ENCODE data around the gene WASF2. TPM values are rescaled to one million over a fixed set of nuclear protein-coding genes. Genes with fewer than 3 reads are reported as not detected.

WASF2 gene, protein sequence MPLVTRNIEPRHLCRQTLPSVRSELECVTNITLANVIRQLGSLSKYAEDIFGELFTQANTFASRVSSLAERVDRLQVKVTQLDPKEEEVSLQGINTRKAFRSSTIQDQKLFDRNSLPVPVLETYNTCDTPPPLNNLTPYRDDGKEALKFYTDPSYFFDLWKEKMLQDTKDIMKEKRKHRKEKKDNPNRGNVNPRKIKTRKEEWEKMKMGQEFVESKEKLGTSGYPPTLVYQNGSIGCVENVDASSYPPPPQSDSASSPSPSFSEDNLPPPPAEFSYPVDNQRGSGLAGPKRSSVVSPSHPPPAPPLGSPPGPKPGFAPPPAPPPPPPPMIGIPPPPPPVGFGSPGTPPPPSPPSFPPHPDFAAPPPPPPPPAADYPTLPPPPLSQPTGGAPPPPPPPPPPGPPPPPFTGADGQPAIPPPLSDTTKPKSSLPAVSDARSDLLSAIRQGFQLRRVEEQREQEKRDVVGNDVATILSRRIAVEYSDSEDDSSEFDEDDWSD
- 32.1 and 38.0 TPM in 2 replicates for total RNA-seq

DNA sequence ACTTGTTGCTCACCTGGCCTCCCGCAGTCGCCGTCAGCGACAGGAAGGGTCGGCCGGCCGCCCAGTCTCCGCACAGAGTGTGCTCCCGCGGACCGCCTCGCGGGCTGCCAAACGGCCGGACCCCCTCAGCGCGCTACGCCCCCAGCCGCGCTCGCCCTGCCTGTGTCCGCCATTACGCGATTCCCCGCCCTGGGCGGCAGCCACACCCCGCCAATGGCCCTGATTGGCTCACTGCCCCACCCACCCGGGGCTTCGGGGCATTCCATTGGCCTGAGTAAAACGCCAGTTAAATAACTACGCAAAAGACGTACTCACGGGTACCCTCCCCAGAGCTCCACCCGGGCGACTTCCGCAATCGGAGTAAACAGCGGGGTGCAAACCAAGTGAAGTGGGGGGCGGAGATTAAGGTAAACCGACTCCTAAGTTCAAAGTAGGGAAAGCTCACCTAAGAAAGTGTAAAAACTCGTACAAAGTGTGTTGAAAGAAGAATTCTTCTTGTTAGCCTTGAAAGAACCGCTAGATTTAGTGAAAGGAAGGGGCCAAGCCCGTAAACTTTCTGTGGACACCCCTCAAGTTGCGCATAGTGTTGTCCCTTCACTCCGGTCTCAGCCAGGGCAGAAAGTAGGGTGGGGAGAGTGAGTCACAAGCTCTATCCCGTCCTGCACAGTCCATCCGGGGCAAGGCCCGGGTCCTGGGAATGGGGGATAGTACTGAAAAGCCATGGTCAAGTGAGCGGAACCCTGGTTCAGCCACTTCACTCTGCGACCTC lies at the start of gene WASF2:
WASF2 (minus strand) TSS at position 195 of the 769 bp plus-strand sequence. CDS start 61,277 bp downstream, outside the sequence.

DNA sequence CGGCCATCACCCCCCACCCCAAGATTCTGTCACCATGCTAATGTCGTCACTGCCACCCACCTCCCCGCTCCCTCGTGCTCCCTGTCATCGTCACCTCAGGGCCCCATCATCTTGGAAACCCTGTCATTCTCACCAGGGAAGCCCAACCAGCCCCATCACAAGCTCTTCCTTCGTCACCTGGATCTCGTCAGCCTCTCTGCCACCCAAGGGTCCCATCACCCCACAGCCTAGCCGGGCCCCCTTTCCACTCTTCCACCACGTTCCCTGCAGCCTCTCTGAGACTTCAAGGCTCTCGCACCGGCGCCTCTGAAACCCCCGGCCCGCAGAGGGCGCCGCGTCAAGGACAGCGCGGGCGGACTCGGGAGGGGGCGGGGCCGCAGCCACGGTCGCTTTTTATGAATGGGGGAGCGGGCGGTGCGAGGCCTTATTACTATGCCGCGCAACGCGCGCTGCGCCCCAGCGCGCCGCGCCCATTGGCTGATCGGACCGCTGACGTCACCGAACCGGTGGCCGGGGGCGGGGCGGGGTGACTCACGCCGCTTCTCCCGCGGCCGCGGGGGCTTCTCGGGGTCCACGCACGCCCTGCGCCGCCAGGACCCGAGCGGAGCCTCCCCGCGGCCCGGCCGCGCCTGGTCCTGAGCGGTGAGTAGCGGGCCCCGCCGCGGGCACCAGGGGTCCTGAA lies 97.7 kb downstream of the WASF2 start, which contains the start of gene GPR3:
GPR3 (plus strand) TSS at position 527 of the 682 bp plus-strand sequence. CDS start 1,177 bp downstream, outside the sequence.

DNA sequence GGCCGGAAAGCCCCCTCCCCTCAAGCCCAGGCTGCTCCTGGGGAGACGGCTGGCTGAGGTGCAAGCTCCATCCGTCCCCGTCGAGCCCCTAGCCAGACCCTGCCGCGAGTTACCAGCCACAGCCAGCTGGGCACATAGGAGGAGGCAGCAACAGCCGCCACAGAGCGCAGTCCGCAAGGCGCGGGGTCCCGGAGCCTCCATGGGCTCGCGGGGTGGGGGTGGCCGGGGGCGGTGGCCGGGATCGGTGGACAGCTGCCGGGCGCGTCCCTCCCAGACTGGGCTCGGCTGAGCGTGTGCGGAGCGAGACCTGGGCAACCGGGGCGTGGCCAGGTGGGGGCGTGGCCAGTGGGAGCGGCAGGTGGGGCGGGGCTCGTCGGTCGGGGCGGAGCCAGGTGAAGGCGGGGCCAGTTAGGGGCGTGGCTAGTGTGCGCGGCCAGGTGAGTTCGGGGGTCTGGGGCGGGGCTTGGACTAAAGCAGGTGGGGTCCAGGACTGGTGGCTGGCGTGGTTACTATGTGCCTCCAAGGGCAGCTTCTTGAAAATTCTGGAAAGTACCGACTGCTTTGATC lies 106.8 kb downstream of the WASF2 start, which contains the start of gene CD164L2:
CD164L2 (minus strand) TSS at position 295 of the 567 bp plus-strand sequence; CDS start at position 201, 94 bp downstream.

DNA sequence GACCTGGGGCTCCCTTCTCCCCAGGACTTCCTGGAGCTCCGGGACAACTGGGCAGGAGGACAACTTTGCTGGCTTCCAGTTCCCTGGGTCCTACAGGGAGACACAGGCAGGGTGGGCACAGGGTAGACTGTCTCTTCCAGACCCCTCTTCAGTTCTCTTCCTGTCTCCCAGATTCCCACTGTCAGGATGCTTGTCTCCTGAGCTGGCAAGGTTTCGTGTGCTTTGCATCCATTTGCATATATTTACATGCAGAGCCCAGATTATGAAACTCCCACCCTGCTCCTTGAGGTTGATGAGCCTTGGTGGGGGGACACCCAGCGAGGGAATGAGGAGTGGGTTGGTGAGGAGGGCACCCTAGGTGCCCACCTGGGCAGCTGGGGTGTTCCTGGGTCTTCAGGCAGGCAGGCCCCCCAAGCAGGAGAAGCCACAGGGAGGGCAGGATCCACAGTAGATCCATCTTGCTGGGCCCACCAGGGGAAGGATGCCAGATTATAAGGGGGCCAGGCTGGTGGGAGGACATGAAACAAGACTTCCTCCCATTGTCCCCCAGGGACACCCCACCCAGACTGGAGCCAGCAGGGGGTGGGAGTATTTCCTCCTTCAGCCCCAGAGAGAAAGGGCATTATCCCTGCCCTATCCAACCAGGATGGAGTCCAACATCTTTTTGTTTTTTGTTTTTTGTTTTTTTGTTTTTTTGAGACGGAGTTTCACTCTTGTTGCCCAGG lies 115.4 kb downstream of the WASF2 start, which contains the start of gene FCN3:
FCN3 (minus strand) TSS at position 463 of the 725 bp plus-strand sequence; CDS start at position 457, 6 bp downstream.

DNA sequence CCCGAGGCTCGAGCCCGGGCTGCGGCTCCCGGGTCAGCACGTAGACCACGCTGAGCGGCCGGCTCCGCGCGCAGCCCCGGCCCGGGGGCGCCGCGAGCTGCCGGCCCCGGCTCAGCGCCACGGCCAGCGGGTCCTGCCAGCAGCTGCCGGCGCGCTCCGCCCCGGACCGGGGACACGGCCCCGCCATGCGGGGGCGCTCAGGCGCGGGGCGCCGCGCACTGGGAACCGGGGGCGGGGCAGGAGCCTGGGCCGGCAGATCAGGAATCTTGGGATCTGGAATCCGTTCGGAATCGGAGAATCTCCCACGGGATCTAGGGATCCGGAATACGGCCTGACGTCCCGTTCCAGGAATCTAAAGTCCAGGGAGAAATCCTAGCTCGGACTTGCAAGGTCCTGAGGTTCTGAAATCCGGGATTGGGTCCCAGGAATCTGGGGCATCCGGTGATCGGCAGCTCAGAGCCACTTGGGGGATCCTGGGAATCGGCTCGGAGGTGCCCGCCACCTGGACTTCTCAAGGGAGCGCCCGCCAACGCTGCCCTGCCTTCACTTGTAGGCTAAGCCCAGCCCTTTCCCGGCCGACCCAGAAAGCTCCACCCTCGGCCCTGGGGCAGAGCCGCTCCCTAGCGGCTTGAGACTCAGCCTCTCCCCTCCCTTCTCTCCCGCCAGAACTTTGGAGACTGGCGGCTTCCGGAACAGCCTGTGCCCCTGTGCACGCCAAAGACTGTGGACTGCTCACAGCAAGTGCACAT lies 123.4 kb downstream of the WASF2 start, which contains the start of gene MAP3K6:
MAP3K6 (minus strand) TSS at position 551 of the 749 bp plus-strand sequence; CDS start at position 187, 364 bp downstream.

Other genes with a start within 250 kb of the WASF2 start
- 28.4 and 30.9 TPM in 2 replicates for gene TMEM222, start 168.0 kb downstream of the WASF2 start, total RNA-seq
- 0.34 and 1.3 TPM in 2 replicates for gene SYTL1, start 148.1 kb downstream of the WASF2 start, total RNA-seq
- gene MAP3K6, start 123.2 kb downstream of the WASF2 start, total RNA-seq: 29.6 and 33.1 TPM in 2 replicates
- 0.12 TPM in 1 of 2 replicates, not detected in the other for gene FCN3, start 115.3 kb downstream of the WASF2 start, total RNA-seq
- gene CD164L2, start 106.8 kb downstream of the WASF2 start, total RNA-seq: not detected in 2 replicates
- 0.35 and 1.3 TPM in 2 replicates for gene GPR3, start 97.5 kb downstream of the WASF2 start, total RNA-seq
- gene AHDC1, start 114.0 kb upstream of the WASF2 start, total RNA-seq: 19.3 and 22.0 TPM in 2 replicates
- gene FGR, start 145.0 kb upstream of the WASF2 start, total RNA-seq: not detected in 2 replicates
- 45.8 and 56.7 TPM in 2 replicates for gene IFI6, start 182.0 kb upstream of the WASF2 start, total RNA-seq
- 2.8 and 8.5 TPM in 2 replicates for gene FAM76A, start 235.8 kb upstream of the WASF2 start, total RNA-seq